AG09319 (cell line): Measurements from ENCODE around the gene AGPAT4.

Experiments
- DNase-seq: peaks from one replicate; pipeline ENCODE4 v3.0.0-alpha.2; 2010; ENCODE audit warnings: low read depth; ENCODE audit errors: extremely low read depth
- TF ChIP-seq, protein P1 (sequence below): IDR thresholded peaks from 2 replicates; pipeline ENCODE4 v1.5.1; 2011; ENCODE audit warnings: low read depth, mild to moderate bottlenecking, inconsistent platforms, low read length, moderate library complexity

AGPAT4 gene

DNA sequence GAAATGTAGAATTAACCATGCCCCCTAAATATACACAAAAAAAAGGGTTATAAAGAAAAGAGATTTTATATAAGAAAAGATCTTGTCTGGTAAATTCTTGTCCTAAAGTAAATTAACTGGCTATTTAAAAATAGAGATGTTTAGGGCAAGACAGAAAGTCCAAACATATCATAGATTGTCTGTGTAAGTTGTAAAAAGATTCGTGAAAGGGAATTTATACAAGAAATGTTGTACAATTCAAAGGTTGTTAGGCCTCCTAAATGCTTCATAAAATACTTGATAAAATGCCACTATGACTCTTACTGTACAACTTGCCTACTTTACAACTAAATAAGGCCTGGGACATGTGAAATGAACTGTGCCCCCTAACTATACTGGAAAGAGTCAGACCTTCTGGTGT is 21.9 kb upstream of the AGPAT4 start:
- TF ChIP-seq, protein P1, sequence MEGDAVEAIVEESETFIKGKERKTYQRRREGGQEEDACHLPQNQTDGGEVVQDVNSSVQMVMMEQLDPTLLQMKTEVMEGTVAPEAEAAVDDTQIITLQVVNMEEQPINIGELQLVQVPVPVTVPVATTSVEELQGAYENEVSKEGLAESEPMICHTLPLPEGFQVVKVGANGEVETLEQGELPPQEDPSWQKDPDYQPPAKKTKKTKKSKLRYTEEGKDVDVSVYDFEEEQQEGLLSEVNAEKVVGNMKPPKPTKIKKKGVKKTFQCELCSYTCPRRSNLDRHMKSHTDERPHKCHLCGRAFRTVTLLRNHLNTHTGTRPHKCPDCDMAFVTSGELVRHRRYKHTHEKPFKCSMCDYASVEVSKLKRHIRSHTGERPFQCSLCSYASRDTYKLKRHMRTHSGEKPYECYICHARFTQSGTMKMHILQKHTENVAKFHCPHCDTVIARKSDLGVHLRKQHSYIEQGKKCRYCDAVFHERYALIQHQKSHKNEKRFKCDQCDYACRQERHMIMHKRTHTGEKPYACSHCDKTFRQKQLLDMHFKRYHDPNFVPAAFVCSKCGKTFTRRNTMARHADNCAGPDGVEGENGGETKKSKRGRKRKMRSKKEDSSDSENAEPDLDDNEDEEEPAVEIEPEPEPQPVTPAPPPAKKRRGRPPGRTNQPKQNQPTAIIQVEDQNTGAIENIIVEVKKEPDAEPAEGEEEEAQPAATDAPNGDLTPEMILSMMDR = no peak
- no peak for DNase-seq

DNA sequence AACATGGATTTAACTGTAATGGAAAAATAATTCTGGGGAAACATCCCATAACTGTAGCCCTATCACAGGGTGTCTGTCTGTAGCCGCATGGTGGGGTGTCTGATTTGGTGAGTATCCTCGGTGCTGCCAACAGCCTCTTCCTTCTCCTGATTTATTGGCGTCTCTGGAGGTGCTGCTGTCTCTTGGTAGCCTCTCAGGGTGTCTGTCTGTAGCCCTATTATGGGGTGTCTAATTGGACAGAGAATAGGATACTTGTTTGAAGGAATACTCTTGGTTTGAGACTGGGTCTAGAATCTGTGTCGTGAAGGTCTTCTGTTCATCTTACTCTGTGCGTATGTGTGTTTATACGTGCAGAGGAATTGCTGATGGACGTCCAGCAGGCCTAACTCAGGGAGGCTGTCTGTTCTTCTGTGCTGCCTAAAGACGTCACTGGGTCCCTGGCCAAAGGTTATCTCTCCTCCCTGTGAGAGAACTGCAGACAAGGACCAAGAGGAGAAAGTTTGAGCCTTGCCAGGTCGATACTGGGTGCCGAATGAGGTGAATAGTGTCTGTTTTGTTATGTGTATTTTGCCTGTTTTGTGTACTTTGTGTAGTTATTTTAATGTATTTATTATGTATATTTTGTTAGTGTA is 18.9 kb upstream of the AGPAT4 start:
- DNase-seq = no peak
- TF ChIP-seq, protein P1 = no peak

DNA sequence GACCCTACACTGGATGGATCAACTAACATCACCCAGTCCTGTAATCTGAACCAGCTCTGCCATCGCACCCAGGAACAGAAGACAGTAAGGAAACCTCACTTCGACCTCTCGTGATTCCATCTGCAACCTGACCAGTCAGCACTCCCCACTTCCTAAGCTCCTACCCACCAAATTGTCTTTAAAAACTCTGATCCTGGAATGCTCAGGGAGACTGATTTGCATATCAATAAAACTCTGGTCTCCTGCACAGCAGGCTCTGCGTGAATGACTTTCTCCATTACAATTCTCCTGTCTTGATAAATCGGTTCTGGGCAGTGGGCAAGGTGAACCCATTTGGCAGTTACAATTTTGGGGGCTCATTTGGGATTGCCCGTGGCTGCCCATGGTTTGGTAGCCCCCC is 18.3 kb upstream of the AGPAT4 start:
- TF ChIP-seq, protein P1 = no peak
- DNase-seq = no peak

DNA sequence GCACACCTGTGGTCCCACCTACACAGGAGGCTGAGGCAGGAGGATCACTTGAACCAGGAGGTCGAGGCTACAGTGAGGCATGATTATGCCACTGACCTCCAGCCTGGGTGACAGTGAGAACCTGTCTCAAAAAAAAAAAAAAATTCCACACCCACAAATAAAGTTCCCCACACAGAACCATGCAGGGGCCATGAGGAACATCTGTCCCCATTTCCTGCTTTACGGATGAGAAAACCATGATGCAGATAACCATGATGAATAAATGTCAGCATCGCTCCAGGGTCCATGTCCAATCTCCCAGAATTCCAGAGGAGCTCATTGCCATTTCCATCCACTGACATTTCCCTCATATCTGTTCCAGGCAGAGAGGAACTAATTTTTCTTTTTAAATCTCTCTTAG is 16.9 kb upstream of the AGPAT4 start:
- no peak for DNase-seq
- TF ChIP-seq, protein P1 = no peak

DNA sequence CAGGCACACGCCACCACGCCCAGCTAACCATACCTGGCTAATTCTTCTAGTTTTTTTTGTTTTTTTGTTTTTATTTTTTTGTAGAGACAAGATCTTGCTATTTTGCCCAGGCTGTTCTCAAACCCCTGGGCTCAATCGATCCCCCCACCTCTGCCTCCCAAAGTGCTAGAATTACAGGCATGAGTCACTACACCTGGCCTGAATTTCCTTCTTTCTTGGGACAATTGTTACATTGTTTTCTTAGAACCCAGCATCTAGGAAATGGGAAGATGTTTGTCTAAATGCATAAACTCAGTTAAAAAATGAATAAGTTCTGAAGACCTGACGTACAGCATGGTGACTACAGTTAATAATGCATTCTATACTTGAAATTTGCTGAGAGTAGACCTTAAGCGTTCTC is 10.8 kb upstream of the AGPAT4 start:
- DNase-seq = no peak
- TF ChIP-seq, protein P1 = no peak

DNA sequence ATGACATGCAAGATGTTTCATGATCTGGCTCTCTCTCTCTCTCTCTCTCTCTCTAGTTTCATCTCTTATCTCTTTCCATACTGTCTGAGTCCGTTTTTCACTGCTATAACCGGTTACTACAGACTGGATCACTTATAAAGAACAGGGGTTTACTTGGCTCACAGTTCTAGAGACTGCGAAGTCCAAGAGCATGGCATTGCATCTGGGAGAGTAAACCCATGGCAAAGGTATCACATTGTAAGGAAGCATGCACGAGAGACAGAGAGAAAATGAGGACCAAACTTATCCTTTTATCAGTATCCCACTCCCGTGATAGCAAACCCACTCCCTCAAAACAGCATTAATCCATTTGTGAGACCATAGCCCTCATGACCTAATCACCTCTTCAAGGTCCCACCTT is 7.2 kb upstream of the AGPAT4 start:
- TF ChIP-seq, protein P1 = no peak
- DNase-seq = no peak

DNA sequence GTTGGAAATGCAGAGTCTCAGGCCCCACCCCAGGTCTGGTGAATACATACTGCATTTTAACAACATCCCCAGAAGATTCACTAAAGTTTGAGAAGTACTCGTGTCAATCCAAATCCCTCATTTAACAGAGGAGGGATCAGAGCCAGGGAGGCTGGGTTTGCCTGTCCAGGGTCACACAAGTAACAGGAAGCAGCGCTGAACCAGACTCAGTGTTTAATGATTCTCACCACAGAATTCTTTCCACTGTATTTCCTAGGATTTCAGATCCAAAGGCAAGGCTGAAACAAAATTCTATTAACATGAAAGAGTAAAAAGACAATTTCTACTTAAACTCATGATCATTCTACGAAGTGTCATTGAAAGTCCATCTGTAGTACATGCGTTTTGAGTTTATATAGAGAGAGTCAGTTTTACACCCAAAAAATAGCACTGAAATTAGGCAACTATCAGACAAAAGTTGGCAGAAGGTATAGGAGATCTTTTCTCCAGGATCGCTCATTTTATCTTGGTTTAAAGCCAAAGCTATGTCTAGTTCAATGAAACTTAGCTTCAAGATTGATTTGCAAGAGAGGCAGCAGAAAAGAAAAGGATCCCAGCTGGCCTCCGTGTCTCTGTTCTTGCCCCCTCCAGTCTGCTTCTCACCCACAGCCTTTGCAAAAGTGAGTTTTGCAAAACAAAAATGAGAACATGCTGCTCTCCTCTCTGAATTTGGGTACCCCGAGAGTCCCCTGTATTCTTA is 6.0 kb upstream of the AGPAT4 start:
- TF ChIP-seq, protein P1 = no peak
- no peak for DNase-seq
